Amygdala (tissue), 56 donors: ENCODE data around the gene PCSK5.
"Not testable (repeated sequence)": the region's sequence is repeated elsewhere in the genome, so short reads cannot be mapped to it uniquely, and the experiment has no call there.

Experiments used
- DNase-seq, 56 donors: peaks; one replicate each; lab custom pipeline; 2025; lab: John Stamatoyannopoulos, UW

The PCSK5 gene

GRCh38 chr9:75889577-75889976, 896 bp upstream of the PCSK5 start:
- peak in 2 of 56 donors; percentile 9 to 39 for DNase-seq

GRCh38 chr9:75889977-75890471, 449 bp upstream of the PCSK5 start:
- peak in 17 of 56 donors; percentile 9 to 77 (median 46) for DNase-seq

- peak in 17 of 56 donors; percentile 9 to 58 (median 38) for DNase-seq
These were observed 836 bp downstream of the PCSK5 start for GRCh38 chr9:75891277-75891741.

GRCh38 chr9:75891771-75892215, 1.3 kb downstream of the PCSK5 start:
- peak in 13 of 56 donors; percentile 5 to 55 (median 16) for DNase-seq

GRCh38 chr9:75892216-75892911, 1.9 kb downstream of the PCSK5 start:
- peak in 32 of 56 donors; percentile 3 to 60 (median 24) for DNase-seq

GRCh38 chr9:75893106-75893505, 2.6 kb downstream of the PCSK5 start:
- no peak for DNase-seq

- no peak for DNase-seq
These were observed 4.1 kb downstream of the PCSK5 start for GRCh38 chr9:75894566-75894965.

- DNase-seq: no peak
These were observed 4.6 kb downstream of the PCSK5 start for GRCh38 chr9:75895112-75895511.

GRCh38 chr9:75896193-75896592, 5.7 kb downstream of the PCSK5 start:
- DNase-seq: no peak

GRCh38 chr9:75900893-75901524, 10.5 kb downstream of the PCSK5 start:
- DNase-seq: not testable (repeated sequence)

GRCh38 chr9:75903785-75904360, 13.4 kb downstream of the PCSK5 start:
- peak in 1 of 56 donors; percentile 4 for DNase-seq

GRCh38 chr9:75904364-75904763, 13.9 kb downstream of the PCSK5 start:
- no peak for DNase-seq

GRCh38 chr9:75906531-75906930, 16.1 kb downstream of the PCSK5 start:
- DNase-seq: no peak

- no peak for DNase-seq
These were observed 16.9 kb downstream of the PCSK5 start for GRCh38 chr9:75907329-75907728.

GRCh38 chr9:75907923-75908322, 17.4 kb downstream of the PCSK5 start:
- DNase-seq: no peak

- DNase-seq: peak in 4 of 56 donors; percentile 4 to 17 (median 10)
These were observed 19.3 kb downstream of the PCSK5 start for GRCh38 chr9:75909776-75910175.

GRCh38 chr9:75910731-75911130, 20.3 kb downstream of the PCSK5 start:
- peak in 1 of 56 donors; percentile 13 for DNase-seq

GRCh38 chr9:75911390-75911789, 20.9 kb downstream of the PCSK5 start:
- DNase-seq: no peak

- DNase-seq: no peak
These were observed 22.5 kb downstream of the PCSK5 start for GRCh38 chr9:75912951-75913350.

GRCh38 chr9:75914002-75914401, 23.5 kb downstream of the PCSK5 start:
- no peak for DNase-seq

GRCh38 chr9:75914883-75915452, 24.5 kb downstream of the PCSK5 start:
- no peak for DNase-seq
